ENCODE data around the gene GPRC5A.

GPRC5A gene

DNA sequence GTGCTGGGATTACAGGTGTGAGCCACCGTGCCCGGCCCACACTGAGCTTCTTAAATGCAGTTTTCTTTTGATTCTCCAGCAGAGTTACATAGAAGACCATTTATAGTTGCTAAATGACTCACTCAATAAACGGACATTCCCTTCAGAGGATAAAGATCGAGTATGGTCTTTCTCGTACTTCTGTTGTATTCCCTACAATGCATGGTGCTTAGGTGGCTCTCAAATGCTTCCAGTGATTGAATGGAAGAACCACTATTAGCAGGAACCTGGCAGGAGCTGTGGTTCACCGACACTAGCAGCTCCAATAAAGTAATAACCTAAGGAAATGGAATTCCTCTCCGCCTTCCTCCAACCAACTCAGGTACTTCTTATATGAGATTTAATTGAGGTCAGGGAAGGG lies 3.9 kb upstream of the GPRC5A start:
- DNase-seq, result no peak

DNA sequence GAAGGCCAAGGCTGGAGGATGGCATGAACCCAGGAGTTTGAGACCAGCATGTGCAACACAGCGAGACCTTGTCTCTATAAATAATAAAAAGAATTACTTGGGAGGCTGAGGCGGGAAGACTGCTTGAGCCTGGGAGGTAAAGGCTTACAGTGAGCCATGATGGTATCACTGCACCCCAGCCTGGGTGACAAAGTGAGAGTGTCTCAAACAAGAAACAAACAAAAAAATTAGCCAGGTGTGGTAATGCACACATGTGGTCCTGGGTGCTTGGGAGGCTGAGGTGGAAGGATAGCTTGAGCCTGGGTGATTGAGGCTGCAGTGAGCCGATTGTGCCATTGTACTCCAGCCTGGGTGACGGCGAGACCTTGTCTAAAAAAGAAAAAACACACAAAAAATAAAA lies 1.7 kb upstream of the GPRC5A start:
- no peak for DNase-seq

- peak; percentile 53 for DNase-seq
These were observed 751 bp upstream of the GPRC5A start for GRCh38 chr12:12890543-12891079.

GRCh38 chr12:12891881-12892355 lies 556 bp downstream of the GPRC5A start:
- DNase-seq, result no peak

- DNase-seq, result no peak
These were observed 1.3 kb downstream of the GPRC5A start for GRCh38 chr12:12892681-12893141.

DNA sequence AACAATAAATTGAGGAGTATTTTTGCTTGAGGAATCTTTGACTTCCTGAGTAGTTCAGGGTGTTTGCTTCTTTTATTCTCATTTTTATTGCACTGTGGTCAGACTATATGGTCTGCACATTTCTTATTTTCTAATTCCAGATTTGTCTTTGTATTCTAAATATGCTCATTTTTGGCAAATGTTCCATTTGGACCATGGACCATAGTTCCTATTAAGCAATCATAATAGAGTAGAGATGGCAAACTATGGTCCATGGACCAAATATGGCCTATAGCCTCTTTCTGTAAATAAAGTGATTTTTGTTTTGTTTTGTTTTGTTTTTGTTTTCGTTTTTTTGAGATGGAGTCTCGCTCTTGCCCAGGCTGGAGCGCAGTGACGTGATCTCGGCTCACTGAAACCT lies 2.1 kb downstream of the GPRC5A start:
- no peak for DNase-seq

DNA sequence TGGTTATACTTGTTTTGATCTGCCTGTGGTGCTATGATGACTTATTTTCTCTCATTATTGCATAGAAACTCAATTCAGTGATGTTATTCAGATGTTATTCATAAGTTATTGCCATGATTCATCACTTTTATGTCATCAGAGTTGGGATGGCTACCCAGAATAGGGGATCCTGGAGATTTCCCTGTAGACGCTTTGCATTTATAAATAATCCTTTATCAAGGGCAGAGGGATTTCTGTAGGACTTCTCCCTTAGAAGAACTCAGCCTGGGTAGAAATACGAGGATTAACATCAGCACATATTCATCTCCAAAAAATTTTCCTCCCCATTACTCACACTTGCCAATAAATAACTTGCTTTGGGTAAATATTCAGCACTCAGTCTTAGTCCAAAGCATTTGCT lies 4.9 kb downstream of the GPRC5A start:
- DNase-seq, result no peak

DNA sequence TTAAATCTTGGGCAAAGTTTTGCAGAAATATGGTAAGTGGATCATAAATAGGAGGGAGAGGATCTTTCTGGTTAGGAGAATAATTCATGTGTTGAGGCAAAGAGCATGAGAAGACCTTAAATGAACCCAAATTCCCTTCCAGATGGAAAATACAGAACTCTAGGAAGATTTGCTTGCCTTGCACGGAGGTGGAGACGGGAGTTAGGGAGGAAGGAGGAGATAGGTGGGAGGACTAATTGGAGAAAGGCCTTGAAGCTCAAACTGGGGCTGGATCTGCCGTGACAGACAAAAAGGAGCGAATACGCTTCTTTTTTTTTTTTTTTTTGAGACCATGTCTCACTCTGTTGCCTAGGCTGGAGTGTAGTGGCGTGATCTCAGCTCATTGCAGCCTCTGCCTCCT lies 5.9 kb downstream of the GPRC5A start:
- DNase-seq, result no peak

DNA sequence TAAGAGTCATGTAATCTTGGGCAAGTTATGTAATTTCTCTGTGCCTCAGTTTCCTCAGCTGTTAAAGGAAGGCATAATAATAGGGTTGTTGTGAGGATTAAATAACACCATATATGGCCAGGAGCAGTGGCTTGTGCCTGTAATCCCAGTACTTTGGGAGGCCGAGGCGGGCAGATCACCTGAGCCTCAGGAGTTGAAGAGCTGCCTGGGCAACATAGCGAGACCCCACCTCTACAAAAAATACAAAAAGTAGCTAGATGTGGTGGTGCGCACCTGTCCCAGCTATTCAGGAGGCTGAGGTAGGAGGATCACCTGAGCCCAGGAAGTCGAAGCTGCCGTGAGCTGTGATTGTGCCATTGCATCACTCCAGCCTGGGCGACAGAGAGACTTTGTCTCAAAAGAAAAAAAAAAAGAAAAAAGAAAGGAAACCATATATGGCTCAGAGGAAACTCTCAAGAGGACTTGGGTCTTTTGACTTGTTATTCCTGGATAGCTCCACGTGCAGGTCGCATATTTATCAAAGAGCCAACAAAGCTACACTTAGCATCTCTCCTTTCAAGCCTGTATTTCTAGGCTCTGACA lies 6.9 kb downstream of the GPRC5A start:
- no peak for DNase-seq

GRCh38 chr12:12898911-12899511 lies 7.6 kb downstream of the GPRC5A start:
- no peak for DNase-seq

GRCh38 chr12:12899530-12900380 lies 8.4 kb downstream of the GPRC5A start:
- DNase-seq, result no peak

- DNase-seq, result no peak
These were observed 9.4 kb downstream of the GPRC5A start for GRCh38 chr12:12900786-12901157.

- no peak for DNase-seq
These were observed 9.9 kb downstream of the GPRC5A start for GRCh38 chr12:12901158-12901791.

- no peak for DNase-seq
These were observed 10.7 kb downstream of the GPRC5A start for GRCh38 chr12:12902036-12902435.

- peak; percentile 26 for DNase-seq
These were observed 12.6 kb downstream of the GPRC5A start for GRCh38 chr12:12903642-12904609.

DNA sequence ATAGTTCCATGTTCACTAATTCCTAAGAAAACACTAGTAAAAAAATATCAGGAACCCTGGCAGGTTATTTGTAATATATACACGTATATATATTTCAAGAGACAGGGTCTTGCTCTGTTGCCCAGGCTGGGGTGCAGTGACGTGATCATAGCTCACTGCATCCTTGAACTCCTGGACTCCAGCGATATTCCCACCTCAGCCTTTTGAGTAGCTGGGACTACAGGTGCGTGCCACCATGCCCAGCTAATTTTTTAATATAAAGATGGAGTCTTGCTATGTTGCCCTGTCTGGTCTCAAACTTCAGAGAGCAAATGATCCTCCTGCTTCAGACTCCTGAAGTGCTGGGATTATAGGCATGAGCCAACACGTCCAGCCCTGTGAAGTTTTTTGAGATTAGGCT lies 16.2 kb downstream of the GPRC5A start:
- no peak for DNase-seq

- no peak for DNase-seq
These were observed 16.9 kb downstream of the GPRC5A start for GRCh38 chr12:12908252-12908651.

DNA sequence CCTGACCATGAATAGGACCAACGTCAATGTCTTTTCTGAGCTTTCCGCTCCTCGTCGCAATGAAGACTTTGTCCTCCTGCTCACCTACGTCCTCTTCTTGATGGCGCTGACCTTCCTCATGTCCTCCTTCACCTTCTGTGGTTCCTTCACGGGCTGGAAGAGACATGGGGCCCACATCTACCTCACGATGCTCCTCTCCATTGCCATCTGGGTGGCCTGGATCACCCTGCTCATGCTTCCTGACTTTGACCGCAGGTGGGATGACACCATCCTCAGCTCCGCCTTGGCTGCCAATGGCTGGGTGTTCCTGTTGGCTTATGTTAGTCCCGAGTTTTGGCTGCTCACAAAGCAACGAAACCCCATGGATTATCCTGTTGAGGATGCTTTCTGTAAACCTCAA lies 17.3 kb downstream of the GPRC5A start:
- DNase-seq, result no peak

DNA sequence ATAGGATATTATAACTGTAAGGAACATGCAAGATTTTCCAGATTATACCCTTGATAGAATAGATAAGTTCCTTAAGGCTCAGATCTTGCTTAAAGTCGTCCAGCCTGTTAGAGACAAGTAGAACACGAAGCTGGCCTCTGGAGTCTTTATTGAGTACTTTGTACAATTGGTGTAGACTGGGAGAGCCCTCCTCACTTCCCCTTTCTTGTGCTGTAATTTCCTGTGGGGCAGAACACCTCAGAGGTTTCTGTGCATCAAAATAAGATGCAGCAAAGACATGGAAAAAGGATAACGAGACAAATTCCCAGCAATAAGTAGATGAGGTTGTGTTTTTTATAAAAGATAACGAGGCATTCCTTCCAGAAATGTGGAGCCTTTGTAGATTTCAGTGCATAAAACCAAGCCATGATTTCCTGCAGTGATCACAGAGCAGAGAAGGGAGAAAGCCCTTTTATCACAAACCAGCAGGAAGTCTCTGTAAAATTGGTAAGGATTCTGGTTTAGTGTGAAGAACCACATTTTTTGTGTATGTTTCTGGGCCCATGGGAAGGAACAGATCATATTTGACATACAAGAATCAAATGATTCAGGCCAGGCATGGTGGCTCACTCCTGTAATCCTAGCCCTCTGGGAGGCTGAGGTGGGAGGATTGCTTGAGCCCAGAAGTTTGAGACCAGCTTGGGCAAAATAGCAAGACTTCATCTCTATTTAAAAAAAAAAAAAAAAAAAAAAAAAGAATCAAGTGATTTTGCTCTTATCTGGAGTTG lies 18.0 kb downstream of the GPRC5A start:
- peak; percentile 68 for DNase-seq

- peak; percentile 44 for DNase-seq
These were observed 18.6 kb downstream of the GPRC5A start for GRCh38 chr12:12909995-12910420.

DNA sequence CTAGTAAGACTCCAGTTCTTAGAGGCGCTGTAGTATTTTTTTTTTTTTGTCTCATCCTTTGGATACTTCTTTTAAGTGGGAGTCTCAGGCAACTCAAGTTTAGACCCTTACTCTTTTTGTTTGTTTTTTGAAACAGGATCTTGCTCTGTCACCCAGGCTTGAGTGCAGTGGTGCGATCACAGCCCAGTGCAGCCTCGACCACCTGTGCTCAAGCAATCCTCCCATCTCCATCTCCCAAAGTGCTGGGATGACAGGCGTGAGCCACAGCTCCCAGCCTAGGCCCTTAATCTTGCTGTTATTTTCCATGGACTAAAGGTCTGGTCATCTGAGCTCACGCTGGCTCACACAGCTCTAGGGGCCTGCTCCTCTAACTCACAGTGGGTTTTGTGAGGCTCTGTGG lies 21.3 kb downstream of the GPRC5A start:
- no peak for DNase-seq

Data from hematopoietic multipotent progenitor cell treated with erythropoietin and hydrocortisone succinate and interleukin-3 and kit ligand, for 4 days (in vitro differentiated cells).